ENCODE data around the gene DAPK2. TPM values are rescaled to one million over a fixed set of nuclear protein-coding genes. Genes with fewer than 3 reads are reported as not detected.
A peak's percentile ranks its signal among the peaks of the same experiment; 100 is the strongest.
"Not testable (repeated sequence)": the region's sequence is repeated elsewhere in the genome, so short reads cannot be mapped to it uniquely, and the experiment has no call there.

Gene DAPK2
- total RNA-seq, 1 experiment from 2014 or later: 2.3 TPM

GRCh38 chr15:64067564-64068030 is 21.3 kb upstream of the DAPK2 start:
- DNase-seq (ENCODE audit: low spot score) (peak; percentile 84), ATAC-seq (peak; percentile 91)
- H3K27ac Mint-ChIP-seq: no peak overlapping the region
- 0 out of 2 replicates have a peak, but pooled peaks cover 4% of the 10 kb centered on the region for H3K4me1 Mint-ChIP-seq
- no peaks in the 10 kb centered on the region for H3K9me3 Mint-ChIP-seq
- peaks cover 12% of the 10 kb centered on the region for H3K36me3 Mint-ChIP-seq
- TF ChIP-seq CBFB (CRISPR knock-in tag; IDR thresholded peaks at IDR 0.05; ENCODE audit: low read depth): no peak
- no peak for TF ChIP-seq ZNF121 (CRISPR knock-in tag; IDR thresholded peaks at IDR 0.05)
- peak; percentile 64 for TF ChIP-seq CTCF (IDR thresholded peaks at IDR 0.05)
- CTCF ChIA-PET: interaction anchor here (0.6 to 2.9 kb wide), 36 partner anchors 12 to 601 kb away, joined by 3 to 33 read pairs (median 6); partner anchors contain the start of genes CIAO2A, DAPK2 and FBXL22
- peak overlapping the region; percentile 27; the same call in 1 of the 2 replicates for H3K4me3 Mint-ChIP-seq
- H3K27me3 Mint-ChIP-seq (ENCODE audit: low read depth): no peaks in the 10 kb centered on the region; the same call in 1 of the 2 replicates
- POLR2A ChIA-PET: no interaction called here

DNA sequence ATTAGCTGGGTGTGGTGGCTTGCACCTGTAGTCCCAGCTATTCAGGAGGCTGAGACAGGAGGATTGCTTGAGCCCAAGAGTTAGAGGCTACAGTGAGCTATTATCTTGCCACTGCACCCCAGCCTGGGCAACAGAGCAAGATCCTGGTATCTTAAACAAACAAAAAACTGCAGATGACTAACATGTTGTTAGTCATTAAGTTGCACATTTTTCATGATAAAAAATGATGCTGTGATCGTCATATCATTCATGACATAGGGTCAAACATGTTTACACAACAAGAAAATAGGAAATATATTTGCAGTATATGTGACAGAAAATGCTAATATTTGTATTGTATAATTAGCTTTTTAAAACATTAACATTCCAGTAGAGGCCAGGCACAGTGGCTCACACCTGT is 20.2 kb upstream of the DAPK2 start:
- Mint-ChIP-seq H3K27ac (no peak overlapping the region), H3K4me3 (no peak overlapping the region), H3K27me3 (ENCODE audit: low read depth) (no peaks in the 10 kb centered on the region; the same call in 1 of the 2 replicates), H3K9me3 (peaks cover 4% of the 10 kb centered on the region; the same call in 1 of the 2 replicates), H3K36me3 (peaks cover 4% of the 10 kb centered on the region; the same call in 1 of the 2 replicates), H3K4me1 (0 out of 2 replicates have a peak, but pooled peaks cover 4% of the 10 kb centered on the region)
- DNase-seq (ENCODE audit: low spot score) (no peak), ATAC-seq (no peak)
- ChIA-PET CTCF (interaction anchor here (0.6 to 1.8 kb wide), 6 partner anchors 85 to 600 kb away, joined by 3 to 7 read pairs (median 5); no protein-coding TSS in a partner anchor), POLR2A (interaction anchor here (1.2 kb wide), 1 partner anchor 314 kb away, joined by 3 read pairs; no protein-coding TSS in a partner anchor)
- peak; percentile 42; the same call in 1 of the 2 replicates for TF ChIP-seq ZNF121 (CRISPR knock-in tag; IDR thresholded peaks at IDR 0.05)
- TF ChIP-seq, protein P1, sequence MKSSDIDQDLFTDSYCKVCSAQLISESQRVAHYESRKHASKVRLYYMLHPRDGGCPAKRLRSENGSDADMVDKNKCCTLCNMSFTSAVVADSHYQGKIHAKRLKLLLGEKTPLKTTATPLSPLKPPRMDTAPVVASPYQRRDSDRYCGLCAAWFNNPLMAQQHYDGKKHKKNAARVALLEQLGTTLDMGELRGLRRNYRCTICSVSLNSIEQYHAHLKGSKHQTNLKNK (CRISPR knock-in tag; IDR thresholded peaks at IDR 0.05): no peak

DNA sequence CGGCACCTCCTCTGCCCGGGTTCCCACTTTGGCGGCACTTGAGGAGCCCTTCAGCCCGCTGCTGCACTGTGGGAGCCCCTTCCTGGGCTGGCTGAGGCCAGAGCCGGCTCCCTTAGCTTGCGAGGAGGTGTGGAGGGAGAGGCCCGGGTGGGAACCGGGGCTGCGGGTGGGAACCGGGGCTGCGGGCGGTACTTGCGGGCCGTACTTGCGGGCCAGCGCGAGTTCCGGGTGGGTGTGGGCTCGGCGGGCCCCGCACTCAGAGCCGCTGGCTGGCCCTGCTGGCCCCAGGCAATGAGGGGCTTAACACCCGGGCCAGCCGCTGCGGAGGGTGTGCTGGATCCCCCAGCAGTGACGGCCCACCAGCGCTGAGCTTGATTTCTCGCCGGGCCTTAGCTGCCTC is 14.4 kb upstream of the DAPK2 start:
- no peak for ATAC-seq
- TF ChIP-seq RORB (CRISPR knock-in tag; IDR thresholded peaks at IDR 0.05): no peak
- TF ChIP-seq, protein P2, sequence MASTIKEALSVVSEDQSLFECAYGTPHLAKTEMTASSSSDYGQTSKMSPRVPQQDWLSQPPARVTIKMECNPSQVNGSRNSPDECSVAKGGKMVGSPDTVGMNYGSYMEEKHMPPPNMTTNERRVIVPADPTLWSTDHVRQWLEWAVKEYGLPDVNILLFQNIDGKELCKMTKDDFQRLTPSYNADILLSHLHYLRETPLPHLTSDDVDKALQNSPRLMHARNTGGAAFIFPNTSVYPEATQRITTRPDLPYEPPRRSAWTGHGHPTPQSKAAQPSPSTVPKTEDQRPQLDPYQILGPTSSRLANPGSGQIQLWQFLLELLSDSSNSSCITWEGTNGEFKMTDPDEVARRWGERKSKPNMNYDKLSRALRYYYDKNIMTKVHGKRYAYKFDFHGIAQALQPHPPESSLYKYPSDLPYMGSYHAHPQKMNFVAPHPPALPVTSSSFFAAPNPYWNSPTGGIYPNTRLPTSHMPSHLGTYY (CRISPR knock-in tag; IDR thresholded peaks at IDR 0.05): no peak
- Mint-ChIP-seq H3K4me3 (no peak overlapping the region), H3K27ac (no peak overlapping the region), H3K36me3 (no peaks in the 10 kb centered on the region), H3K27me3 (ENCODE audit: low read depth) (no peaks in the 10 kb centered on the region; the same call in 1 of the 2 replicates), H3K9me3 (peaks cover 6% of the 10 kb centered on the region; the same call in 1 of the 2 replicates), H3K4me1 (no peaks in the 10 kb centered on the region)
- ChIA-PET CTCF (interaction anchor here (1.0 kb wide), 1 partner anchor 14 kb away, joined by 3 read pairs; no protein-coding TSS in a partner anchor), POLR2A (no interaction called here)
- DNase-seq (ENCODE audit: low spot score): no peak

DNA sequence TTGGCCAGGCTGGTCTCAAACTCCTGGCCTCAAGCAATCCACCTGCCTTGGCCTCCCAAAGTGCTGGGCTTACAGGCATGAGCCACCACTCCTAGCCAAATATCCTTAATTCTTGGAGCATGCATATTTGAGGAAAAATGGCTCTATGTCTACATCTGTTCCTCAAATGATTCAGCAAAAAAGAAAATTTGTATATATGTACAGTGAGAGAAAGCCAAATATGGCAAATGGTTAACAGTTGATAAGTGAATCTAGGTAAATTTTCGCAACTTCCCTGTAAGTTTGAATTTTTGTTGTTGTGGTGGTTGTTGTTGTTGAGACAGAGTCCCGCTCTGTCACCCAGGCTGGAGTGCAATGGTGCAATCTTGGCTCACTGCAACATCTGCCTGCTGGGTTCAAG is 12.8 kb upstream of the DAPK2 start:
- POLR2A ChIA-PET; H3K4me1 Mint-ChIP-seq; ATAC-seq; DNase-seq (ENCODE audit: low spot score); H3K27ac Mint-ChIP-seq; H3K36me3 Mint-ChIP-seq; CTCF ChIA-PET; H3K4me3 Mint-ChIP-seq; H3K27me3 Mint-ChIP-seq (ENCODE audit: low read depth); H3K9me3 Mint-ChIP-seq: not testable (repeated sequence)

- no peak overlapping the region for H3K27ac Mint-ChIP-seq
- no peaks in the 10 kb centered on the region for H3K27me3 Mint-ChIP-seq (ENCODE audit: low read depth)
- no peak overlapping the region for H3K4me3 Mint-ChIP-seq
- CTCF ChIA-PET: no interaction called here
- H3K4me1 Mint-ChIP-seq: no peaks in the 10 kb centered on the region
- no peak for DNase-seq (ENCODE audit: low spot score)
- no peak for ATAC-seq
- POLR2A ChIA-PET: no interaction called here
- peaks cover 6% of the 10 kb centered on the region; the same call in 1 of the 2 replicates for H3K9me3 Mint-ChIP-seq
- no peaks in the 10 kb centered on the region for H3K36me3 Mint-ChIP-seq
- TF ChIP-seq IRF2 (CRISPR knock-in tag; IDR thresholded peaks at IDR 0.05; ENCODE audit: borderline replicate concordance, low read depth) (no peak), ZNF138 (CRISPR knock-in tag; conservative IDR thresholded peaks at IDR 0.05) (no peak)
- TF ChIP-seq, protein P3, sequence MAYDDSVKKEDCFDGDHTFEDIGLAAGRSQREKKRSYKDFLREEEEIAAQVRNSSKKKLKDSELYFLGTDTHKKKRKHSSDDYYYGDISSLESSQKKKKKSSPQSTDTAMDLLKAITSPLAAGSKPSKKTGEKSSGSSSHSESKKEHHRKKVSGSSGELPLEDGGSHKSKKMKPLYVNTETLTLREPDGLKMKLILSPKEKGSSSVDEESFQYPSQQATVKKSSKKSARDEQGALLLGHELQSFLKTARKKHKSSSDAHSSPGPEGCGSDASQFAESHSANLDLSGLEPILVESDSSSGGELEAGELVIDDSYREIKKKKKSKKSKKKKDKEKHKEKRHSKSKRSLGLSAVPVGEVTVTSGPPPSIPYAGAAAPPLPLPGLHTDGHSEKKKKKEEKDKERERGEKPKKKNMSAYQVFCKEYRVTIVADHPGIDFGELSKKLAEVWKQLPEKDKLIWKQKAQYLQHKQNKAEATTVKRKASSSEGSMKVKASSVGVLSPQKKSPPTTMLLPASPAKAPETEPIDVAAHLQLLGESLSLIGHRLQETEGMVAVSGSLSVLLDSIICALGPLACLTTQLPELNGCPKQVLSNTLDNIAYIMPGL (CRISPR knock-in tag; IDR thresholded peaks at IDR 0.05): no peak
- TF ChIP-seq, protein P4, sequence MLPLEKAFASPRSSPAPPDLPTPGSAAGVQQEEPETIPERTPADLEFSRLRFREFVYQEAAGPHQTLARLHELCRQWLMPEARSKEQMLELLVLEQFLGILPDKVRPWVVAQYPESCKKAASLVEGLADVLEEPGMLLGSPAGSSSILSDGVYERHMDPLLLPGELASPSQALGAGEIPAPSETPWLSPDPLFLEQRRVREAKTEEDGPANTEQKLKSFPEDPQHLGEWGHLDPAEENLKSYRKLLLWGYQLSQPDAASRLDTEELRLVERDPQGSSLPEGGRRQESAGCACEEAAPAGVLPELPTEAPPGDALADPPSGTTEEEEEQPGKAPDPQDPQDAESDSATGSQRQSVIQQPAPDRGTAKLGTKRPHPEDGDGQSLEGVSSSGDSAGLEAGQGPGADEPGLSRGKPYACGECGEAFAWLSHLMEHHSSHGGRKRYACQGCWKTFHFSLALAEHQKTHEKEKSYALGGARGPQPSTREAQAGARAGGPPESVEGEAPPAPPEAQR (CRISPR knock-in tag; IDR thresholded peaks at IDR 0.05): no peak
- TF ChIP-seq, protein P5, sequence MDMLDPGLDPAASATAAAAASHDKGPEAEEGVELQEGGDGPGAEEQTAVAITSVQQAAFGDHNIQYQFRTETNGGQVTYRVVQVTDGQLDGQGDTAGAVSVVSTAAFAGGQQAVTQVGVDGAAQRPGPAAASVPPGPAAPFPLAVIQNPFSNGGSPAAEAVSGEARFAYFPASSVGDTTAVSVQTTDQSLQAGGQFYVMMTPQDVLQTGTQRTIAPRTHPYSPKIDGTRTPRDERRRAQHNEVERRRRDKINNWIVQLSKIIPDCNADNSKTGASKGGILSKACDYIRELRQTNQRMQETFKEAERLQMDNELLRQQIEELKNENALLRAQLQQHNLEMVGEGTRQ (CRISPR knock-in tag; IDR thresholded peaks at IDR 0.05): no peak
- TF ChIP-seq, protein P6, sequence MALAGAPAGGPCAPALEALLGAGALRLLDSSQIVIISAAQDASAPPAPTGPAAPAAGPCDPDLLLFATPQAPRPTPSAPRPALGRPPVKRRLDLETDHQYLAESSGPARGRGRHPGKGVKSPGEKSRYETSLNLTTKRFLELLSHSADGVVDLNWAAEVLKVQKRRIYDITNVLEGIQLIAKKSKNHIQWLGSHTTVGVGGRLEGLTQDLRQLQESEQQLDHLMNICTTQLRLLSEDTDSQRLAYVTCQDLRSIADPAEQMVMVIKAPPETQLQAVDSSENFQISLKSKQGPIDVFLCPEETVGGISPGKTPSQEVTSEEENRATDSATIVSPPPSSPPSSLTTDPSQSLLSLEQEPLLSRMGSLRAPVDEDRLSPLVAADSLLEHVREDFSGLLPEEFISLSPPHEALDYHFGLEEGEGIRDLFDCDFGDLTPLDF (CRISPR knock-in tag; IDR thresholded peaks at IDR 0.05): no peak
Measured at GRCh38 chr15:64058279-64058678, 12.0 kb upstream of the DAPK2 start.

Data from WTC11 (cell line).